ENCODE data around the gene TOMM70.

DNA sequence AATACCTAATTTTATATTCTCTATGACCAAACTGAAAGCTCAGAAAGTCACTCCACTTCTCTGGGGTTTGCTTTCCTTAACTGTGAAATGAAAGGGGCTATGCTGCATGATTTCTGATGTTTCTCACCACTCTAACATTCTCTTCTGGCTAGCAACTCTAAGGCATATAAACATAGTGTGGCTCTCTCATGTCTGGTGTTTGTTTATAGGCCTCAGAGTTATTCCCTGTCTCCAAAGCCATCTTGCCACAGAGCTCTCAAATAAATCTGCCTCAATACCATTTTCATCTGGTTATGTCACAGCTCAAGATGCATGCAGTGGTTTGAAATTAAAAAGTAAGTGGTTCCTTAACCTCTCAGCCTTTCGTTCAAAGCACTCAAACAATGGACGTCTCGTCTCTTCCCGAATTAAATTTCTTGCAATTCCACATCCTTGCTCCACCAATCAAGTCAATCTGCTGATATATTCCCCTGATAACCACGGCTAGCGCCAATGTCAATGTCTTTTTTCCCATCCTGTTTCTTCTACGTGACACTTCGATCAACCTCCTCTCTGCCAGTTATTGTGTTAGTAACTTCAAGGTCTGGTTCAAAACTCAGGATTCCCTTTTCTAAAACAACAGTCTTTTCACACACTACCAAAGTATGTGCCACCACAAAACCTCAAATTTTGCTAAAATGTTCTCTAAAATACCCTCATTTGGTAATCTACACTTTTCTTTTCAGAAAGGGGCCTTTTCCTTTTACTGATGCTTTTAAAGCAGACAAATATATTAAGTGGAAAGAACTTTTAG is 16.0 kb downstream of the TOMM70 start:
- TF ChIP-seq, protein P1, sequence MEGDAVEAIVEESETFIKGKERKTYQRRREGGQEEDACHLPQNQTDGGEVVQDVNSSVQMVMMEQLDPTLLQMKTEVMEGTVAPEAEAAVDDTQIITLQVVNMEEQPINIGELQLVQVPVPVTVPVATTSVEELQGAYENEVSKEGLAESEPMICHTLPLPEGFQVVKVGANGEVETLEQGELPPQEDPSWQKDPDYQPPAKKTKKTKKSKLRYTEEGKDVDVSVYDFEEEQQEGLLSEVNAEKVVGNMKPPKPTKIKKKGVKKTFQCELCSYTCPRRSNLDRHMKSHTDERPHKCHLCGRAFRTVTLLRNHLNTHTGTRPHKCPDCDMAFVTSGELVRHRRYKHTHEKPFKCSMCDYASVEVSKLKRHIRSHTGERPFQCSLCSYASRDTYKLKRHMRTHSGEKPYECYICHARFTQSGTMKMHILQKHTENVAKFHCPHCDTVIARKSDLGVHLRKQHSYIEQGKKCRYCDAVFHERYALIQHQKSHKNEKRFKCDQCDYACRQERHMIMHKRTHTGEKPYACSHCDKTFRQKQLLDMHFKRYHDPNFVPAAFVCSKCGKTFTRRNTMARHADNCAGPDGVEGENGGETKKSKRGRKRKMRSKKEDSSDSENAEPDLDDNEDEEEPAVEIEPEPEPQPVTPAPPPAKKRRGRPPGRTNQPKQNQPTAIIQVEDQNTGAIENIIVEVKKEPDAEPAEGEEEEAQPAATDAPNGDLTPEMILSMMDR (conservative IDR thresholded peaks at IDR 0.05; ENCODE audit: low read length), result no peak
- TF ChIP-seq EZH2phosphoT487 (IDR thresholded peaks at IDR 0.05; ENCODE audit: borderline replicate concordance, low read depth, low read length), result no peak

All from OCI-LY7 (cell line).